HepG2 (cell line): ENCODE measurements around the gene COX4I2. TPM values are rescaled to one million over a fixed set of nuclear protein-coding genes. Genes with fewer than 3 reads are reported as not detected.

Experiments
- ARHGAP35 ChIP-seq: sonication (generic); formaldehyde crosslinking; IDR thresholded peaks from 2 replicates; pipeline ENCODE4 v1.9.0; 2022; ENCODE audit warnings: mild to moderate bottlenecking, inconsistent platforms, moderate library complexity, missing genetic modification reagents, borderline replicate concordance
- ATF1 ChIP-seq: IDR thresholded peaks from 2 replicates; pipeline ENCODE4 v1.6.1; 2016; ENCODE audit warnings: mild to moderate bottlenecking, control low read depth
- ETV5 ChIP-seq: IDR thresholded peaks from 2 replicates; pipeline ENCODE4 v1.6.1; 2018; ENCODE audit warnings: missing biosample characterization, missing genetic modification reagents, inconsistent platforms, borderline replicate concordance
- ETV6 ChIP-seq: sonication (generic); formaldehyde crosslinking; conservative IDR thresholded peaks from 2 replicates; pipeline ENCODE4 v1.4.0; 2020; ENCODE audit warnings: missing genetic modification reagents
- HNF4G ChIP-seq, 2 experiments: sonication (generic) in 1 of 2; formaldehyde crosslinking in 1 of 2; IDR thresholded peaks; 2 replicates each; pipeline versions ENCODE4 v1.4.0 to v1.6.1; 2011 to 2020; ENCODE audit warnings: borderline replicate concordance in 2 of 2, low read depth in 2 of 2, mild to moderate bottlenecking in 2 of 2, low read length in 1 of 2, missing genetic modification reagents in 1 of 2, moderate library complexity in 1 of 2
- NFATC3 ChIP-seq: sonication (generic); formaldehyde crosslinking; IDR thresholded peaks from 2 replicates; pipeline ENCODE4 v1.5.1; 2020; ENCODE audit warnings: mild to moderate bottlenecking, missing genetic modification reagents
- NFRKB ChIP-seq: fragments of 450-650 bp; IDR thresholded peaks from 2 replicates; pipeline ENCODE4 v1.6.1; 2017
- PAF1 ChIP-seq: IDR thresholded peaks from 2 replicates; pipeline ENCODE4 v1.6.1; 2016; ENCODE audit warnings: missing genetic modification reagents, missing compliant biosample characterization
- RBAK ChIP-seq: sonication (generic); formaldehyde crosslinking; IDR thresholded peaks from 2 replicates; pipeline ENCODE4 v1.5.1; 2020; ENCODE audit warnings: mild to moderate bottlenecking, missing genetic modification reagents
- TBX2 ChIP-seq: sonication (generic); formaldehyde crosslinking; IDR thresholded peaks from 2 replicates; pipeline ENCODE4 v1.5.0; 2020; ENCODE audit warnings: missing genetic modification reagents, mild to moderate bottlenecking, borderline replicate concordance
- TCF7L2 ChIP-seq: IDR thresholded peaks from 2 replicates; pipeline ENCODE4 v1.6.1; 2011; ENCODE audit warnings: mild to moderate bottlenecking, low read depth, low read length, moderate library complexity
- ZMYM4 ChIP-seq: sonication (generic); formaldehyde crosslinking; IDR thresholded peaks from 2 replicates; pipeline ENCODE4 v1.8.1; 2023; ENCODE audit warnings: mild to moderate bottlenecking, missing genetic modification reagents
- ZNF562 ChIP-seq: sonication (generic); formaldehyde crosslinking; IDR thresholded peaks from 2 replicates; pipeline ENCODE4 v1.8.0; 2022; ENCODE audit warnings: missing genetic modification reagents, borderline replicate concordance
- ZNF605 ChIP-seq: sonication (generic); formaldehyde crosslinking; IDR thresholded peaks from 2 replicates; pipeline ENCODE4 v1.8.0; 2022; ENCODE audit warnings: mild to moderate bottlenecking, missing genetic modification reagents
- ZNF672 ChIP-seq: sonication (generic); formaldehyde crosslinking; IDR thresholded peaks from 2 replicates; pipeline ENCODE4 v1.8.1; 2022; ENCODE audit warnings: missing genetic modification reagents
- ZNF740 ChIP-seq: sonication (generic); formaldehyde crosslinking; IDR thresholded peaks from 2 replicates; pipeline ENCODE4 v1.4.0; 2020; ENCODE audit warnings: missing genetic modification reagents
- ZNF775 ChIP-seq: sonication (generic); formaldehyde crosslinking; IDR thresholded peaks from 2 replicates; pipeline ENCODE4 v1.4.0; 2020; ENCODE audit warnings: missing genetic modification reagents, mild to moderate bottlenecking, moderate library complexity, borderline replicate concordance
- polyA plus RNA-seq, 8 experiments: library from polyadenylated mRNA; depleted of rRNA in 3 of 8; stranded (reverse) in 7 of 8; unstranded in 1 of 8; fragments of >200 nt; fragmentation: Illumina TruSeq in 4 of 8; extraction: Trizol in 4 of 8; gene quantifications; 2 replicates each; pipeline versions ENCODE4 v1.2.1 to v1.2.3, GENCODE V29; 2011 to 2016; ENCODE audit warnings: low read depth in 4 of 8, missing spikeins in 1 of 8, mixed read lengths in 1 of 8; ENCODE audit not compliant: insufficient read depth in 1 of 8
- total RNA-seq, 5 experiments: library from RNA; depleted of rRNA; stranded (reverse); fragments of >200 nt; fragmentation: Illumina TruSeq; extraction: Trizol; gene quantifications; 2 replicates each; pipeline ENCODE4 v1.2.3, GENCODE V29; 2016; ENCODE audit warnings: low read depth in 1 of 5
- TF ChIP-seq, protein P1 (sequence below): sonication (generic); formaldehyde crosslinking; IDR thresholded peaks from 2 replicates; pipeline ENCODE4 v1.4.0; 2020; ENCODE audit warnings: missing genetic modification reagents
- TF ChIP-seq, protein P2 (sequence below): IDR thresholded peaks from 2 replicates; pipeline ENCODE4 v1.4.0; 2020; ENCODE audit warnings: mild to moderate bottlenecking, missing genetic modification reagents

Gene COX4I2
- total and polyA plus RNA-seq, 2 of the 13 experiments (the other 11 are each of a cell fraction or from before 2014, with no cell fraction given) = 1.1 TPM; not detected in 1

- TF ChIP-seq ATF1 (CRISPR knock-in tag) (no peak), NFRKB (no peak), ZNF775 (peak; percentile 51; the same call in 1 of the 2 replicates), ETV5 (peak; percentile 58; the same call in 1 of the 2 replicates), ZMYM4 (CRISPR knock-in tag) (no peak; the same call in none of the 2 replicates), ETV6 (CRISPR knock-in tag) (peak; percentile 28; the same call in 1 of the 2 replicates), ZNF562 (no peak), ZNF740 (peak; percentile 50; the same call in 1 of the 2 replicates), TBX2 (peak; percentile 98), NFATC3 (CRISPR knock-in tag) (peak; percentile 81; the same call in 1 of the 2 replicates), ZNF605 (CRISPR knock-in tag) (peak; percentile 96), TCF7L2 (no peak), PAF1 (CRISPR knock-in tag) (0 out of 2 replicates have a peak, but pooled peaks have one; percentile 64), ARHGAP35 (CRISPR knock-in tag) (no peak; the same call in 1 of the 2 replicates), RBAK (CRISPR knock-in tag) (no peak), ZNF672 (CRISPR knock-in tag) (no peak), HNF4G (IDR thresholded peaks at IDR 0.05; ENCODE audit: borderline replicate concordance, low read depth, low read length) (peak; percentile 92), HNF4G (CRISPR knock-in tag; IDR thresholded peaks at IDR 0.05; ENCODE audit: borderline replicate concordance, low read depth) (peak; percentile 53)
- TF ChIP-seq, protein P1, sequence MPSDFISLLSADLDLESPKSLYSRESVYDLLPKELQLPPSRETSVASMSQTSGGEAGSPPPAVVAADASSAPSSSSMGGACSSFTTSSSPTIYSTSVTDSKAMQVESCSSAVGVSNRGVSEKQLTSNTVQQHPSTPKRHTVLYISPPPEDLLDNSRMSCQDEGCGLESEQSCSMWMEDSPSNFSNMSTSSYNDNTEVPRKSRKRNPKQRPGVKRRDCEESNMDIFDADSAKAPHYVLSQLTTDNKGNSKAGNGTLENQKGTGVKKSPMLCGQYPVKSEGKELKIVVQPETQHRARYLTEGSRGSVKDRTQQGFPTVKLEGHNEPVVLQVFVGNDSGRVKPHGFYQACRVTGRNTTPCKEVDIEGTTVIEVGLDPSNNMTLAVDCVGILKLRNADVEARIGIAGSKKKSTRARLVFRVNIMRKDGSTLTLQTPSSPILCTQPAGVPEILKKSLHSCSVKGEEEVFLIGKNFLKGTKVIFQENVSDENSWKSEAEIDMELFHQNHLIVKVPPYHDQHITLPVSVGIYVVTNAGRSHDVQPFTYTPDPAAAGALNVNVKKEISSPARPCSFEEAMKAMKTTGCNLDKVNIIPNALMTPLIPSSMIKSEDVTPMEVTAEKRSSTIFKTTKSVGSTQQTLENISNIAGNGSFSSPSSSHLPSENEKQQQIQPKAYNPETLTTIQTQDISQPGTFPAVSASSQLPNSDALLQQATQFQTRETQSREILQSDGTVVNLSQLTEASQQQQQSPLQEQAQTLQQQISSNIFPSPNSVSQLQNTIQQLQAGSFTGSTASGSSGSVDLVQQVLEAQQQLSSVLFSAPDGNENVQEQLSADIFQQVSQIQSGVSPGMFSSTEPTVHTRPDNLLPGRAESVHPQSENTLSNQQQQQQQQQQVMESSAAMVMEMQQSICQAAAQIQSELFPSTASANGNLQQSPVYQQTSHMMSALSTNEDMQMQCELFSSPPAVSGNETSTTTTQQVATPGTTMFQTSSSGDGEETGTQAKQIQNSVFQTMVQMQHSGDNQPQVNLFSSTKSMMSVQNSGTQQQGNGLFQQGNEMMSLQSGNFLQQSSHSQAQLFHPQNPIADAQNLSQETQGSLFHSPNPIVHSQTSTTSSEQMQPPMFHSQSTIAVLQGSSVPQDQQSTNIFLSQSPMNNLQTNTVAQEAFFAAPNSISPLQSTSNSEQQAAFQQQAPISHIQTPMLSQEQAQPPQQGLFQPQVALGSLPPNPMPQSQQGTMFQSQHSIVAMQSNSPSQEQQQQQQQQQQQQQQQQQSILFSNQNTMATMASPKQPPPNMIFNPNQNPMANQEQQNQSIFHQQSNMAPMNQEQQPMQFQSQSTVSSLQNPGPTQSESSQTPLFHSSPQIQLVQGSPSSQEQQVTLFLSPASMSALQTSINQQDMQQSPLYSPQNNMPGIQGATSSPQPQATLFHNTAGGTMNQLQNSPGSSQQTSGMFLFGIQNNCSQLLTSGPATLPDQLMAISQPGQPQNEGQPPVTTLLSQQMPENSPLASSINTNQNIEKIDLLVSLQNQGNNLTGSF = no peak; the same call in 1 of the 2 replicates
- TF ChIP-seq, protein P2, sequence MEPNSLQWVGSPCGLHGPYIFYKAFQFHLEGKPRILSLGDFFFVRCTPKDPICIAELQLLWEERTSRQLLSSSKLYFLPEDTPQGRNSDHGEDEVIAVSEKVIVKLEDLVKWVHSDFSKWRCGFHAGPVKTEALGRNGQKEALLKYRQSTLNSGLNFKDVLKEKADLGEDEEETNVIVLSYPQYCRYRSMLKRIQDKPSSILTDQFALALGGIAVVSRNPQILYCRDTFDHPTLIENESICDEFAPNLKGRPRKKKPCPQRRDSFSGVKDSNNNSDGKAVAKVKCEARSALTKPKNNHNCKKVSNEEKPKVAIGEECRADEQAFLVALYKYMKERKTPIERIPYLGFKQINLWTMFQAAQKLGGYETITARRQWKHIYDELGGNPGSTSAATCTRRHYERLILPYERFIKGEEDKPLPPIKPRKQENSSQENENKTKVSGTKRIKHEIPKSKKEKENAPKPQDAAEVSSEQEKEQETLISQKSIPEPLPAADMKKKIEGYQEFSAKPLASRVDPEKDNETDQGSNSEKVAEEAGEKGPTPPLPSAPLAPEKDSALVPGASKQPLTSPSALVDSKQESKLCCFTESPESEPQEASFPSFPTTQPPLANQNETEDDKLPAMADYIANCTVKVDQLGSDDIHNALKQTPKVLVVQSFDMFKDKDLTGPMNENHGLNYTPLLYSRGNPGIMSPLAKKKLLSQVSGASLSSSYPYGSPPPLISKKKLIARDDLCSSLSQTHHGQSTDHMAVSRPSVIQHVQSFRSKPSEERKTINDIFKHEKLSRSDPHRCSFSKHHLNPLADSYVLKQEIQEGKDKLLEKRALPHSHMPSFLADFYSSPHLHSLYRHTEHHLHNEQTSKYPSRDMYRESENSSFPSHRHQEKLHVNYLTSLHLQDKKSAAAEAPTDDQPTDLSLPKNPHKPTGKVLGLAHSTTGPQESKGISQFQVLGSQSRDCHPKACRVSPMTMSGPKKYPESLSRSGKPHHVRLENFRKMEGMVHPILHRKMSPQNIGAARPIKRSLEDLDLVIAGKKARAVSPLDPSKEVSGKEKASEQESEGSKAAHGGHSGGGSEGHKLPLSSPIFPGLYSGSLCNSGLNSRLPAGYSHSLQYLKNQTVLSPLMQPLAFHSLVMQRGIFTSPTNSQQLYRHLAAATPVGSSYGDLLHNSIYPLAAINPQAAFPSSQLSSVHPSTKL (CRISPR knock-in tag) = peak; percentile 78
Measured at GRCh38 chr20:31663838-31664695, 26.4 kb downstream of the COX4I2 start (continued).
